Liver (tissue), 9 donors: ENCODE results near the gene CFAP410. TPM values are rescaled to one million over a fixed set of nuclear protein-coding genes. Genes with fewer than 3 reads are reported as not detected.

Experiments used
- DNase-seq: peaks from one replicate; pipeline ENCODE4 v3.0.0-alpha.2; 2017; ENCODE audit warnings: low spot score
- H3K27ac ChIP-seq, 2 donors: one replicate each; pipeline ENCODE4 v1.7.0; 2013; ENCODE audit warnings: inconsistent platforms in 2 of 2, low read length in 2 of 2, control low read depth in 1 of 2, low read depth in 1 of 2, mild to moderate bottlenecking in 1 of 2
- H3K27me3 ChIP-seq, 4 donors: one replicate each; pipeline versions ENCODE4 v1.6.1 to v1.7.0; 2013; ENCODE audit warnings: low read length in 3 of 4, inconsistent platforms in 1 of 4, mild to moderate bottlenecking in 1 of 4, moderate library complexity in 1 of 4; ENCODE audit not compliant: control insufficient read depth in 4 of 4, insufficient read depth in 4 of 4
- H3K36me3 ChIP-seq, 4 donors: one replicate each; pipeline versions ENCODE4 v1.6.1 to v1.7.0; 2013; ENCODE audit warnings: low read length in 3 of 4, mild to moderate bottlenecking in 3 of 4, low read depth in 1 of 4, moderate library complexity in 1 of 4; ENCODE audit not compliant: control insufficient read depth in 4 of 4, insufficient read depth in 3 of 4
- H3K4me1 ChIP-seq, 4 donors: one replicate each; pipeline versions ENCODE4 v1.6.1 to v1.7.0; 2013; ENCODE audit warnings: low read length in 3 of 4, mild to moderate bottlenecking in 3 of 4, moderate library complexity in 1 of 4; ENCODE audit not compliant: control insufficient read depth in 4 of 4, insufficient read depth in 4 of 4
- H3K4me3 ChIP-seq, 3 donors: one replicate each; pipeline versions ENCODE4 v1.6.1 to v1.7.0; 2013; ENCODE audit warnings: low read length in 3 of 3, control low read depth in 1 of 3, low read depth in 1 of 3, mild to moderate bottlenecking in 1 of 3
- H3K9ac ChIP-seq, 2 donors: one replicate each; pipeline ENCODE4 v1.7.0; 2013; ENCODE audit warnings: low read length in 2 of 2, mild to moderate bottlenecking in 2 of 2, moderate library complexity in 2 of 2, control low read depth in 1 of 2, low read depth in 1 of 2
- H3K9me3 ChIP-seq, 4 donors: one replicate each; pipeline versions ENCODE4 v1.6.1 to v1.7.0; 2013; ENCODE audit warnings: low read length in 3 of 4; ENCODE audit not compliant: control insufficient read depth in 4 of 4
- EGR1 ChIP-seq, 2 donors: IDR thresholded peaks; 2 replicates each; pipeline ENCODE4 v1.6.1; 2016 to 2018; ENCODE audit warnings: antibody characterized with exemption in 2 of 2, low read depth in 2 of 2
- FOXA1 ChIP-seq: IDR thresholded peaks from 2 replicates; pipeline ENCODE4 v1.6.1; 2016; ENCODE audit warnings: antibody characterized with exemption
- GABPA ChIP-seq, 2 donors: IDR thresholded peaks in 1 of 2; conservative IDR thresholded peaks in 1 of 2; 2 replicates each; pipeline ENCODE4 v1.6.1; 2016; ENCODE audit warnings: antibody characterized with exemption in 2 of 2, mild to moderate bottlenecking in 1 of 2, moderate library complexity in 1 of 2
- HNF4A ChIP-seq, 2 donors: conservative IDR thresholded peaks; 2 replicates each; pipeline ENCODE4 v1.6.1; 2016; ENCODE audit warnings: antibody characterized with exemption in 2 of 2, mild to moderate bottlenecking in 2 of 2
- HNF4G ChIP-seq: IDR thresholded peaks from 2 replicates; pipeline ENCODE4 v1.6.1; 2016; ENCODE audit warnings: antibody characterized with exemption
- JUND ChIP-seq, 2 donors: IDR thresholded peaks; 2 replicates each; pipeline ENCODE4 v1.6.1; 2016; ENCODE audit warnings: antibody characterized with exemption in 2 of 2
- MAX ChIP-seq: IDR thresholded peaks from 2 replicates; pipeline ENCODE4 v1.6.1; 2016; ENCODE audit warnings: antibody characterized with exemption
- NR2F2 ChIP-seq: IDR thresholded peaks from 2 replicates; pipeline ENCODE4 v1.6.1; 2016; ENCODE audit warnings: antibody characterized with exemption
- RAD21 ChIP-seq, 2 donors: IDR thresholded peaks; 2 replicates each; pipeline ENCODE4 v1.6.1; 2016; ENCODE audit warnings: antibody characterized with exemption in 2 of 2, mild to moderate bottlenecking in 2 of 2
- RXRA ChIP-seq, 2 donors: IDR thresholded peaks; 2 replicates each; pipeline ENCODE4 v1.6.1; 2017 to 2018; ENCODE audit warnings: antibody characterized with exemption in 2 of 2, mild to moderate bottlenecking in 1 of 2
- SP1 ChIP-seq: IDR thresholded peaks from 2 replicates; pipeline ENCODE4 v1.6.1; 2018; ENCODE audit warnings: antibody characterized with exemption, mild to moderate bottlenecking
- TAF1 ChIP-seq: conservative IDR thresholded peaks from 2 replicates; pipeline ENCODE4 v1.6.1; 2016; ENCODE audit warnings: antibody characterized with exemption, mild to moderate bottlenecking
- YY1 ChIP-seq: IDR thresholded peaks from 2 replicates; pipeline ENCODE4 v1.6.1; 2016; ENCODE audit warnings: antibody characterized with exemption, mild to moderate bottlenecking
- ZBTB33 ChIP-seq: IDR thresholded peaks from 2 replicates; pipeline ENCODE4 v1.6.1; 2016; ENCODE audit warnings: antibody characterized with exemption
- WGBS: extraction: QIAGEN DNeasy Blood & Tissue Kit; methylation state at CpG from one replicate; pipeline ENCODE4 v1.1.7; 2013; 5-methylcytosine and 5-hydroxymethylcytosine counted together
- polyA plus RNA-seq, 2 donors: library from polyadenylated mRNA; stranded (reverse) in 1 of 2; unstranded in 1 of 2; fragments of 200-250 nt in 1 of 2; fragments of >200 nt in 1 of 2; fragmentation: Nextera tagmentation in 1 of 2; extraction: Ambion mirVana in 1 of 2; gene quantifications; one replicate each; pipeline versions ENCODE4 v1.2.1 to v1.2.3, GENCODE V29; 2013 to 2015
- total RNA-seq, 2 donors: library from RNA; depleted of rRNA; stranded (reverse); fragments of >200 nt; gene quantifications; one replicate each; pipeline ENCODE4 v1.2.3, GENCODE V29; 2014
- TF ChIP-seq, protein P1 (sequence below): fragments of 150-350 bp; IDR thresholded peaks from 2 replicates; pipeline ENCODE4 v1.5.1; 2017; ENCODE audit warnings: improper control_type of control experiment, low read depth, low read length; ENCODE audit not compliant: missing input control
- TF ChIP-seq, protein P2 (sequence below): IDR thresholded peaks from 2 replicates; pipeline ENCODE4 v1.6.1; 2016; ENCODE audit warnings: antibody characterized with exemption, mild to moderate bottlenecking
- TF ChIP-seq, protein P3 (sequence below): IDR thresholded peaks from 2 replicates; pipeline ENCODE4 v1.6.1; 2016; ENCODE audit warnings: antibody characterized with exemption
- donor health status: healthy.
- donor health status: healthy.
- donor health status: healthy.
- donor health status: healthy.
- donor health status: healthy.

Gene CFAP410
- total and polyA plus RNA-seq, 4 donors = 7.9 to 16.3 (median 12.3) TPM

- Histone ChIP-seq H3K27me3 (peaks cover 0 to 2% (median 1%) of the 10 kb centered on the region in 4 donors), H3K9me3 (no peaks in the 10 kb centered on the region), H3K4me3 (no peak overlapping the region), H3K4me1 (peaks cover 3 to 26% (median 16%) of the 10 kb centered on the region in 4 donors), H3K36me3 (no peaks in the 10 kb centered on the region), H3K9ac (no peak overlapping the region), H3K27ac (no peak overlapping the region)
- TF ChIP-seq FOXA1 = no peak
- no peak for TF ChIP-seq GABPA (IDR thresholded peaks at IDR 0.05 in 1 of 2, conservative IDR thresholded peaks at IDR 0.05 in 1 of 2)
- TF ChIP-seq ZBTB33 = no peak
- no peak for TF ChIP-seq YY1
- TF ChIP-seq HNF4A (conservative IDR thresholded peaks at IDR 0.05) = no peak
- no peak for TF ChIP-seq HNF4G
- no peak for TF ChIP-seq NR2F2
- TF ChIP-seq JUND (IDR thresholded peaks at IDR 0.05) = no peak
- TF ChIP-seq RAD21 (IDR thresholded peaks at IDR 0.05) = no peak
- TF ChIP-seq MAX = no peak
- TF ChIP-seq SP1 = no peak
- TF ChIP-seq, protein P1, sequence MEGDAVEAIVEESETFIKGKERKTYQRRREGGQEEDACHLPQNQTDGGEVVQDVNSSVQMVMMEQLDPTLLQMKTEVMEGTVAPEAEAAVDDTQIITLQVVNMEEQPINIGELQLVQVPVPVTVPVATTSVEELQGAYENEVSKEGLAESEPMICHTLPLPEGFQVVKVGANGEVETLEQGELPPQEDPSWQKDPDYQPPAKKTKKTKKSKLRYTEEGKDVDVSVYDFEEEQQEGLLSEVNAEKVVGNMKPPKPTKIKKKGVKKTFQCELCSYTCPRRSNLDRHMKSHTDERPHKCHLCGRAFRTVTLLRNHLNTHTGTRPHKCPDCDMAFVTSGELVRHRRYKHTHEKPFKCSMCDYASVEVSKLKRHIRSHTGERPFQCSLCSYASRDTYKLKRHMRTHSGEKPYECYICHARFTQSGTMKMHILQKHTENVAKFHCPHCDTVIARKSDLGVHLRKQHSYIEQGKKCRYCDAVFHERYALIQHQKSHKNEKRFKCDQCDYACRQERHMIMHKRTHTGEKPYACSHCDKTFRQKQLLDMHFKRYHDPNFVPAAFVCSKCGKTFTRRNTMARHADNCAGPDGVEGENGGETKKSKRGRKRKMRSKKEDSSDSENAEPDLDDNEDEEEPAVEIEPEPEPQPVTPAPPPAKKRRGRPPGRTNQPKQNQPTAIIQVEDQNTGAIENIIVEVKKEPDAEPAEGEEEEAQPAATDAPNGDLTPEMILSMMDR = no peak
- TF ChIP-seq, protein P2, sequence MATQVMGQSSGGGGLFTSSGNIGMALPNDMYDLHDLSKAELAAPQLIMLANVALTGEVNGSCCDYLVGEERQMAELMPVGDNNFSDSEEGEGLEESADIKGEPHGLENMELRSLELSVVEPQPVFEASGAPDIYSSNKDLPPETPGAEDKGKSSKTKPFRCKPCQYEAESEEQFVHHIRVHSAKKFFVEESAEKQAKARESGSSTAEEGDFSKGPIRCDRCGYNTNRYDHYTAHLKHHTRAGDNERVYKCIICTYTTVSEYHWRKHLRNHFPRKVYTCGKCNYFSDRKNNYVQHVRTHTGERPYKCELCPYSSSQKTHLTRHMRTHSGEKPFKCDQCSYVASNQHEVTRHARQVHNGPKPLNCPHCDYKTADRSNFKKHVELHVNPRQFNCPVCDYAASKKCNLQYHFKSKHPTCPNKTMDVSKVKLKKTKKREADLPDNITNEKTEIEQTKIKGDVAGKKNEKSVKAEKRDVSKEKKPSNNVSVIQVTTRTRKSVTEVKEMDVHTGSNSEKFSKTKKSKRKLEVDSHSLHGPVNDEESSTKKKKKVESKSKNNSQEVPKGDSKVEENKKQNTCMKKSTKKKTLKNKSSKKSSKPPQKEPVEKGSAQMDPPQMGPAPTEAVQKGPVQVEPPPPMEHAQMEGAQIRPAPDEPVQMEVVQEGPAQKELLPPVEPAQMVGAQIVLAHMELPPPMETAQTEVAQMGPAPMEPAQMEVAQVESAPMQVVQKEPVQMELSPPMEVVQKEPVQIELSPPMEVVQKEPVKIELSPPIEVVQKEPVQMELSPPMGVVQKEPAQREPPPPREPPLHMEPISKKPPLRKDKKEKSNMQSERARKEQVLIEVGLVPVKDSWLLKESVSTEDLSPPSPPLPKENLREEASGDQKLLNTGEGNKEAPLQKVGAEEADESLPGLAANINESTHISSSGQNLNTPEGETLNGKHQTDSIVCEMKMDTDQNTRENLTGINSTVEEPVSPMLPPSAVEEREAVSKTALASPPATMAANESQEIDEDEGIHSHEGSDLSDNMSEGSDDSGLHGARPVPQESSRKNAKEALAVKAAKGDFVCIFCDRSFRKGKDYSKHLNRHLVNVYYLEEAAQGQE = no peak
- no peak for TF ChIP-seq TAF1
- TF ChIP-seq RXRA (IDR thresholded peaks at IDR 0.05) = no peak
- TF ChIP-seq, protein P3, sequence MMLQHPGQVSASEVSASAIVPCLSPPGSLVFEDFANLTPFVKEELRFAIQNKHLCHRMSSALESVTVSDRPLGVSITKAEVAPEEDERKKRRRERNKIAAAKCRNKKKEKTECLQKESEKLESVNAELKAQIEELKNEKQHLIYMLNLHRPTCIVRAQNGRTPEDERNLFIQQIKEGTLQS = no peak
- no peak for TF ChIP-seq EGR1 (IDR thresholded peaks at IDR 0.05; ENCODE audit: low read depth in 2 of 2)
- no peak for DNase-seq
- WGBS = 40% methylated on average over 42 of the region's 42 CpGs
These were observed 11.7 kb upstream of the CFAP410 start for GRCh38 chr21:44350773-44351481.
